H1 (cell line): ENCODE results near the gene NRXN3. TPM values are rescaled to one million over a fixed set of nuclear protein-coding genes. Genes with fewer than 3 reads are reported as not detected.

Experiments
- CTCF ChIA-PET: fragments of 300-600 bp; sonication (Branson Sonifier 250); formaldehyde crosslinking; loops from one replicate; lab custom pipeline; 2021; ENCODE audit not compliant: partially characterized antibody; lab: Charles Lee
- POLR2A ChIA-PET: fragments of 300-600 bp; sonication (Branson Sonifier 250); formaldehyde crosslinking; loops from one replicate; lab custom pipeline; 2021; ENCODE audit warnings: inconsistent platforms; ENCODE audit not compliant: partially characterized antibody; lab: Charles Lee
- DNase-seq, 2 experiments: peaks; one replicate each; pipeline versions ENCODE4 v3.0.0 to v3.0.0-alpha.2; 2010 to 2022; ENCODE audit warnings: low spot score in 2 of 2, low read depth in 1 of 2, mixed read lengths in 1 of 2
- FAIRE-seq: peaks from 2 replicates; lab custom pipeline; 2011; peaks lifted over from hg19 to GRCh38; lab: Jason Lieb, UNC
- H2AFZ ChIP-seq: 2 replicates; pipeline ENCODE4 v1.8.1; 2012; ENCODE audit warnings: low read length, inconsistent platforms
- H2AK5ac ChIP-seq: 2 replicates; pipeline ENCODE4 v1.6.1; 2013; ENCODE audit warnings: low read depth, low read length
- H2BK120ac ChIP-seq: replicated peaks from 2 replicates; pipeline ENCODE3; 2013; ENCODE audit warnings: low read depth, low read length, inconsistent platforms
- H2BK12ac ChIP-seq: 2 replicates; pipeline ENCODE4 v1.6.1; 2013; ENCODE audit warnings: low read depth, low read length
- H2BK15ac ChIP-seq: 2 replicates; pipeline ENCODE4 v1.6.1; 2013; ENCODE audit warnings: low read length
- H2BK20ac ChIP-seq: 2 replicates; pipeline ENCODE4 v1.6.1; 2013; ENCODE audit warnings: low read length
- H2BK5ac ChIP-seq: 2 replicates; pipeline ENCODE4 v1.6.1; 2013; ENCODE audit warnings: low read depth, low read length
- H3K14ac ChIP-seq: 2 replicates; pipeline ENCODE4 v1.6.1; 2013; ENCODE audit warnings: inconsistent platforms; ENCODE audit not compliant: insufficient read length
- H3K18ac ChIP-seq: 2 replicates; pipeline ENCODE4 v1.6.1; 2013; ENCODE audit warnings: low read length; ENCODE audit errors: extremely low read depth
- H3K23ac ChIP-seq: 2 replicates; pipeline ENCODE4 v1.6.1; 2013; ENCODE audit warnings: inconsistent platforms; ENCODE audit not compliant: insufficient read length
- H3K23me2 ChIP-seq: 2 replicates; pipeline ENCODE4 v1.6.1; 2013; ENCODE audit warnings: low read depth, low read length
- H3K27ac ChIP-seq: 2 replicates; pipeline ENCODE4 v1.6.1; 2011; ENCODE audit warnings: low read depth, low read length, inconsistent platforms
- H3K27me3 ChIP-seq, 4 experiments: replicated peaks in 1 of 4; 1 replicate in 1 of 4; 2 replicates in 3 of 4; pipeline versions ENCODE4 v1.6.1 to v1.8.1; 2011 to 2013; ENCODE audit warnings: low read length in 3 of 4, mild to moderate bottlenecking in 3 of 4, inconsistent platforms in 2 of 4, mixed read lengths in 2 of 4, moderate library complexity in 1 of 4; ENCODE audit not compliant: control insufficient read depth in 3 of 4, insufficient read depth in 3 of 4; ENCODE audit errors: extremely low read depth in 1 of 4
- H3K36me3 ChIP-seq, 4 experiments: 2 replicates each; pipeline versions ENCODE4 v1.6.1 to v1.8.1; 2011 to 2013; ENCODE audit warnings: mild to moderate bottlenecking in 4 of 4, low read length in 3 of 4, moderate library complexity in 2 of 4, control low read depth in 1 of 4, inconsistent platforms in 1 of 4; ENCODE audit not compliant: insufficient read depth in 4 of 4, control insufficient read depth in 2 of 4
- H3K4ac ChIP-seq: replicated peaks from 2 replicates; pipeline ENCODE3; 2013; ENCODE audit warnings: low read length, low read depth, mixed read lengths, inconsistent platforms; ENCODE audit not compliant: insufficient read length
- H3K4me1 ChIP-seq, 4 experiments: replicated peaks in 1 of 4; 1 replicate in 1 of 4; 2 replicates in 3 of 4; pipeline versions ENCODE4 v1.6.1 to v1.8.1; 2011 to 2013; ENCODE audit warnings: low read length in 3 of 4, inconsistent platforms in 2 of 4, mixed read lengths in 1 of 4; ENCODE audit not compliant: insufficient read depth in 4 of 4, control insufficient read depth in 3 of 4
- H3K4me2 ChIP-seq, 2 experiments: 2 replicates each; pipeline versions ENCODE4 v1.6.1 to v1.8.1; 2011 to 2013; ENCODE audit warnings: low read depth in 2 of 2, low read length in 2 of 2, control low read depth in 1 of 2, inconsistent platforms in 1 of 2, mild to moderate bottlenecking in 1 of 2; ENCODE audit not compliant: insufficient read depth in 1 of 2
- H3K4me3 ChIP-seq, 4 experiments: fragments of 200-600, 300-600 bp in 1 of 4; sonication (generic), shearing (Covaris generic), sonication (Bioruptor Twin) in 1 of 4; 2 replicates each; pipeline versions ENCODE4 v1.5.1 to v1.8.1; 2011 to 2016; ENCODE audit warnings: low read length in 4 of 4, low read depth in 3 of 4, control low read depth in 2 of 4, inconsistent platforms in 2 of 4, mild to moderate bottlenecking in 2 of 4, mixed read lengths in 1 of 4, moderate library complexity in 1 of 4; ENCODE audit not compliant: insufficient read depth in 2 of 4; ENCODE audit errors: extremely low read depth in 1 of 4
- H3K56ac ChIP-seq: replicated peaks from 2 replicates; pipeline ENCODE3; 2013; ENCODE audit warnings: low read depth, mild to moderate bottlenecking, mixed read lengths, low read length, inconsistent platforms; ENCODE audit not compliant: insufficient read length
- H3K79me1 ChIP-seq: 2 replicates; pipeline ENCODE4 v1.6.1; 2013; ENCODE audit warnings: low read depth, low read length, control low read depth
- H3K79me2 ChIP-seq, 2 experiments: 2 replicates each; pipeline versions ENCODE4 v1.6.1 to v1.8.1; 2012 to 2013; ENCODE audit warnings: low read length in 2 of 2, mild to moderate bottlenecking in 2 of 2, inconsistent platforms in 1 of 2; ENCODE audit not compliant: insufficient read depth in 2 of 2, control insufficient read depth in 1 of 2
- H3K9ac ChIP-seq, 4 experiments: replicated peaks in 1 of 4; 1 replicate in 1 of 4; 2 replicates in 3 of 4; pipeline versions ENCODE4 v1.6.1 to v1.8.1; 2011 to 2013; ENCODE audit warnings: low read depth in 3 of 4, low read length in 3 of 4, control low read depth in 2 of 4, mild to moderate bottlenecking in 2 of 4, moderate library complexity in 2 of 4, inconsistent platforms in 1 of 4; ENCODE audit errors: extremely low read depth in 1 of 4
- H3K9me3 ChIP-seq, 2 experiments: 2 replicates each; pipeline versions ENCODE4 v1.6.1 to v1.8.1; 2012 to 2013; ENCODE audit warnings: mild to moderate bottlenecking in 2 of 2, moderate library complexity in 2 of 2, control low read depth in 1 of 2, inconsistent platforms in 1 of 2, low read depth in 1 of 2, low read length in 1 of 2, mixed read lengths in 1 of 2; ENCODE audit not compliant: insufficient read depth in 2 of 2
- H4K20me1 ChIP-seq, 2 experiments: replicated peaks in 1 of 2; 2 replicates each; pipeline versions ENCODE3 to v1.8.1; 2011 to 2013; ENCODE audit warnings: inconsistent platforms in 2 of 2, low read length in 2 of 2, mild to moderate bottlenecking in 1 of 2; ENCODE audit not compliant: insufficient read depth in 2 of 2, control insufficient read depth in 1 of 2
- H4K5ac ChIP-seq: 2 replicates; pipeline ENCODE4 v1.6.1; 2013; ENCODE audit warnings: low read length, low read depth, mixed read lengths, inconsistent platforms; ENCODE audit not compliant: insufficient read length
- H4K8ac ChIP-seq: 2 replicates; pipeline ENCODE4 v1.8.0; 2013; ENCODE audit warnings: mild to moderate bottlenecking, moderate library complexity, low read length, inconsistent platforms; ENCODE audit not compliant: insufficient read depth; ENCODE audit errors: extremely low read depth
- H4K91ac ChIP-seq: replicated peaks from 2 replicates; pipeline ENCODE3; 2013; ENCODE audit warnings: low read length, mixed read lengths, inconsistent platforms; ENCODE audit not compliant: insufficient read length
- BACH1 ChIP-seq: IDR thresholded peaks from 2 replicates; pipeline ENCODE4 v1.6.1; 2012; ENCODE audit warnings: low read length, improper control_type of control experiment
- CHD1 ChIP-seq: IDR thresholded peaks from 2 replicates; pipeline ENCODE4 v1.6.1; 2012; ENCODE audit warnings: low read depth, low read length, improper control_type of control experiment
- CTBP2 ChIP-seq: IDR thresholded peaks from 2 replicates; pipeline ENCODE4 v1.7.0; 2011; ENCODE audit warnings: borderline replicate concordance, mild to moderate bottlenecking, moderate library complexity, mixed read lengths, low read length; ENCODE audit not compliant: insufficient read depth, insufficient read length
- EZH2 ChIP-seq: fragments of 200-600 bp; sonication (generic); IDR thresholded peaks from 2 replicates; pipeline ENCODE4 v1.7.1; 2012; ENCODE audit warnings: low read depth, mild to moderate bottlenecking, moderate library complexity, low read length, inconsistent platforms; ENCODE audit not compliant: severe bottlenecking
- KDM1A ChIP-seq: fragments of 200-600, 300-600 bp; sonication (generic); IDR thresholded peaks from 2 replicates; pipeline ENCODE4 v1.7.1; 2016; ENCODE audit warnings: mild to moderate bottlenecking, low read length, borderline replicate concordance
- KDM5A ChIP-seq: fragments of 200-600 bp; IDR thresholded peaks from 2 replicates; pipeline ENCODE4 v1.7.1; 2012; ENCODE audit warnings: mild to moderate bottlenecking, low read length, inconsistent platforms, mixed read lengths
- MAFK ChIP-seq: IDR thresholded peaks from 2 replicates; pipeline ENCODE4 v1.6.1; 2012; ENCODE audit warnings: low read depth, mild to moderate bottlenecking, improper control_type of control experiment, low read length
- NRF1 ChIP-seq: IDR thresholded peaks from 2 replicates; pipeline ENCODE4 v1.6.1; 2011; ENCODE audit warnings: mild to moderate bottlenecking, low read depth, low read length, improper control_type of control experiment
- RFX5 ChIP-seq: IDR thresholded peaks from 2 replicates; pipeline ENCODE4 v1.6.1; 2011; ENCODE audit warnings: low read depth, low read length, improper control_type of control experiment, borderline replicate concordance
- RXRA ChIP-seq: IDR thresholded peaks from 2 replicates; pipeline ENCODE4 v1.6.1; 2011; ENCODE audit warnings: low read depth, mild to moderate bottlenecking, low read length, moderate library complexity; ENCODE audit not compliant: insufficient read depth
- SIRT6 ChIP-seq: IDR thresholded peaks from one replicate; pipeline ENCODE4 v1.7.1; 2012; ENCODE audit warnings: low read length, inconsistent platforms
- WGBS, 2 experiments: shearing (Covaris generic) in 1 of 2; methylation state at CpG; one replicate each; pipeline versions ENCODE4 v1.1.6 to v1.1.7; 2013 to 2015; ENCODE audit warnings: low lambda C conversion rate in 2 of 2, mixed read lengths in 2 of 2, inconsistent platforms in 1 of 2, low coverage in 1 of 2, missing lambda C conversion rate in 1 of 2; ENCODE audit not compliant: insufficient replicate concordance in 2 of 2, insufficient coverage in 1 of 2, insufficient read length in 1 of 2; ENCODE audit errors: extremely low coverage in 1 of 2, missing lambda C conversion rate in 1 of 2; 5-methylcytosine and 5-hydroxymethylcytosine counted together
- polyA plus RNA-seq, 7 experiments: library from polyadenylated mRNA; depleted of rRNA in 3 of 7; stranded (reverse) in 5 of 7; unstranded in 2 of 7; fragments of >200 nt in 5 of 7; fragments of 200-250 nt in 2 of 7; gene quantifications; 1 replicate in 5 of 7; 2 replicates in 1 of 7; 4 replicates in 1 of 7; pipeline versions ENCODE4 v1.2.1 to v1.2.3, GENCODE V29; 2011 to 2013; ENCODE audit warnings: missing spikeins in 2 of 7, mixed read lengths in 2 of 7
- total RNA-seq: library from RNA; stranded (reverse); fragmentation: NEBNext Ultra II Directional; extraction: Animal tissue kit (Norgen Biotek cat#: 25700); gene quantifications from 2 replicates; pipeline ENCODE4 v1.2.1, GENCODE V29; 2021

The NRXN3 gene
- total and polyA plus RNA-seq, 2 of the 8 experiments (the other 6 are each of a cell fraction or from before 2014, with no cell fraction given): 2.6 to 4.1 TPM

GRCh38 chr14:79699206-79699605 is 1529.0 kb downstream of the NRXN3 start:
- 96% methylated on average over 2 of the region's 2 CpGs; no CpG with 5 or more reads in 1 of the 2 experiments for WGBS, 2 experiments
- Histone ChIP-seq H3K4me2 (no peak overlapping the region), H3K56ac (no peak overlapping the region), H3K4me1 (0 out of 7 replicates have a peak, but pooled peaks cover 0 to 2% (median 0%) of the 10 kb centered on the region in 4 experiments), H3K27me3 (no peaks in the 10 kb centered on the region), H3K4ac (no peak overlapping the region), H2BK5ac (no peak overlapping the region), H3K79me2 (no peaks in the 10 kb centered on the region), H3K36me3 (no peaks in the 10 kb centered on the region), H3K4me3 (no peak overlapping the region), H4K20me1 (no peaks in the 10 kb centered on the region), H2BK12ac (no peak overlapping the region), H4K91ac (no peak overlapping the region), H3K23me2 (no peaks in the 10 kb centered on the region), H3K27ac (no peak overlapping the region), H2BK120ac (no peak overlapping the region), H3K9me3 (no peaks in the 10 kb centered on the region), H3K18ac (no peak overlapping the region), H3K9ac (no peak overlapping the region), H2AFZ (no peak overlapping the region), H3K23ac (no peak overlapping the region), H2BK20ac (no peak overlapping the region), H2BK15ac (no peak overlapping the region), H4K5ac (no peak overlapping the region), H2AK5ac (no peak overlapping the region), H3K79me1 (no peaks in the 10 kb centered on the region), H3K14ac (no peak overlapping the region), H4K8ac (no peak overlapping the region)
- no peak for DNase-seq
- CTCF ChIA-PET: interaction anchor here (0.6 to 1.4 kb wide), 4 partner anchors 8 to 112 kb away, joined by 3 read pairs; no protein-coding TSS in a partner anchor
- POLR2A ChIA-PET: no interaction called here
- no peak for FAIRE-seq
- TF ChIP-seq EZH2 (no peak), RFX5 (no peak), CTBP2 (no peak), NRF1 (no peak), KDM5A (no peak), BACH1 (no peak), SIRT6 (no peak), KDM1A (no peak), RXRA (no peak), MAFK (no peak), CHD1 (no peak)
